RWPE2 (cell line): ENCODE measurements around the gene LPGAT1.

ENCODE experiments used
- ATAC-seq: fragments of 200-7000 bp; cut with Tn5 transposase; 3 replicates; pipeline ENCODE4 v1.9.1; 2021; ENCODE audit warnings: low read depth
- DNase-seq: peaks from one replicate; pipeline ENCODE4 v3.0.0-alpha.2; 2020; ENCODE audit warnings: low spot score
- H3K27ac ChIP-seq: fragments of 450-650 bp; 2 replicates; pipeline ENCODE4 v1.5.1; 2017; ENCODE audit warnings: mild to moderate bottlenecking; ENCODE audit not compliant: poor library complexity, severe bottlenecking
- H3K27me3 ChIP-seq: fragments of 250-450 bp; sonication (Bioruptor Pico); 2 replicates; pipeline ENCODE4 v1.5.1; 2021; ENCODE audit warnings: mild to moderate bottlenecking, moderate library complexity; ENCODE audit not compliant: insufficient read depth, poor library complexity, severe bottlenecking
- H3K36me3 ChIP-seq: fragments of 250-450 bp; sonication (Bioruptor Pico); 2 replicates; pipeline ENCODE4 v1.5.1; 2020; ENCODE audit warnings: low read depth, mild to moderate bottlenecking, moderate library complexity
- H3K4me1 ChIP-seq: fragments of 250-450 bp; sonication (Bioruptor Pico); 2 replicates; pipeline ENCODE4 v1.5.1; 2021; ENCODE audit warnings: mild to moderate bottlenecking, moderate library complexity; ENCODE audit not compliant: insufficient read depth, poor library complexity, severe bottlenecking
- H3K4me3 ChIP-seq: fragments of 250-450 bp; sonication (Bioruptor Pico); 2 replicates; pipeline ENCODE4 v1.5.1; 2021; ENCODE audit warnings: mild to moderate bottlenecking, moderate library complexity; ENCODE audit not compliant: severe bottlenecking
- H3K9me3 ChIP-seq: fragments of 250-450 bp; sonication (Bioruptor Pico); 2 replicates; pipeline ENCODE4 v1.5.1; 2021; ENCODE audit warnings: mild to moderate bottlenecking, moderate library complexity; ENCODE audit not compliant: severe bottlenecking
- CTCF ChIP-seq: fragments of 450-650 bp; IDR thresholded peaks from one replicate; pipeline ENCODE4 v1.5.1; 2017; ENCODE audit warnings: mild to moderate bottlenecking, moderate library complexity; ENCODE audit not compliant: poor library complexity, severe bottlenecking

The LPGAT1 gene

GRCh38 chr1:211797994-211798393 lies 32.6 kb downstream of the LPGAT1 start:
- TF ChIP-seq CTCF: no peak
- ATAC-seq: no peak
- H3K27ac ChIP-seq: no peak overlapping the region
- no peak for DNase-seq
- H3K4me1 ChIP-seq: no peaks in the 10 kb centered on the region
- no peaks in the 10 kb centered on the region for H3K9me3 ChIP-seq
- H3K36me3 ChIP-seq: no peaks in the 10 kb centered on the region
- no peak overlapping the region for H3K4me3 ChIP-seq
- no peaks in the 10 kb centered on the region for H3K27me3 ChIP-seq

- ATAC-seq: no peak
- Histone ChIP-seq H3K9me3 (no peaks in the 10 kb centered on the region), H3K27me3 (no peaks in the 10 kb centered on the region), H3K36me3 (no peaks in the 10 kb centered on the region), H3K4me1 (no peaks in the 10 kb centered on the region), H3K4me3 (no peak overlapping the region), H3K27ac (no peak overlapping the region)
- DNase-seq: no peak
- TF ChIP-seq CTCF: no peak
Observed at GRCh38 chr1:211791979-211792378, 38.6 kb downstream of the LPGAT1 start.

GRCh38 chr1:211789641-211790464 lies 40.7 kb downstream of the LPGAT1 start:
- ATAC-seq: no peak
- Histone ChIP-seq H3K27ac (no peak overlapping the region), H3K27me3 (no peaks in the 10 kb centered on the region), H3K4me3 (no peak overlapping the region), H3K4me1 (no peaks in the 10 kb centered on the region), H3K9me3 (no peaks in the 10 kb centered on the region), H3K36me3 (no peaks in the 10 kb centered on the region)
- no peak for DNase-seq
- TF ChIP-seq CTCF: no peak

GRCh38 chr1:211788626-211789025 lies 41.9 kb downstream of the LPGAT1 start:
- Histone ChIP-seq H3K36me3 (no peaks in the 10 kb centered on the region), H3K4me3 (no peak overlapping the region), H3K27ac (no peak overlapping the region), H3K27me3 (no peaks in the 10 kb centered on the region), H3K4me1 (no peaks in the 10 kb centered on the region), H3K9me3 (no peaks in the 10 kb centered on the region)
- no peak for TF ChIP-seq CTCF
- ATAC-seq (no peak), DNase-seq (no peak)

- no peak for TF ChIP-seq CTCF
Observed at GRCh38 chr1:211783897-211784296, 46.7 kb downstream of the LPGAT1 start.

More at GRCh38 chr1:211783897-211784296, 46.7 kb downstream of the LPGAT1 start:
- Histone ChIP-seq H3K4me3 (no peak overlapping the region), H3K27ac (no peak overlapping the region), H3K27me3 (no peaks in the 10 kb centered on the region), H3K36me3 (no peaks in the 10 kb centered on the region), H3K9me3 (no peaks in the 10 kb centered on the region), H3K4me1 (no peaks in the 10 kb centered on the region)
- DNase-seq (no peak), ATAC-seq (no peak)
